HG03457 (cell line): ENCODE results near the gene PTPN9.
"Not testable (repeated sequence)": the region's sequence is repeated elsewhere in the genome, so short reads cannot be mapped to it uniquely, and the experiment has no call there.

ENCODE experiments used
- ATAC-seq: cut with Tn5 transposase; IDR thresholded peaks from one replicate; pipeline ENCODE4 v1.9.1; 2021; ENCODE audit warnings: moderate number of reproducible peaks; ENCODE audit not compliant: unreplicated experiment

The PTPN9 gene

DNA sequence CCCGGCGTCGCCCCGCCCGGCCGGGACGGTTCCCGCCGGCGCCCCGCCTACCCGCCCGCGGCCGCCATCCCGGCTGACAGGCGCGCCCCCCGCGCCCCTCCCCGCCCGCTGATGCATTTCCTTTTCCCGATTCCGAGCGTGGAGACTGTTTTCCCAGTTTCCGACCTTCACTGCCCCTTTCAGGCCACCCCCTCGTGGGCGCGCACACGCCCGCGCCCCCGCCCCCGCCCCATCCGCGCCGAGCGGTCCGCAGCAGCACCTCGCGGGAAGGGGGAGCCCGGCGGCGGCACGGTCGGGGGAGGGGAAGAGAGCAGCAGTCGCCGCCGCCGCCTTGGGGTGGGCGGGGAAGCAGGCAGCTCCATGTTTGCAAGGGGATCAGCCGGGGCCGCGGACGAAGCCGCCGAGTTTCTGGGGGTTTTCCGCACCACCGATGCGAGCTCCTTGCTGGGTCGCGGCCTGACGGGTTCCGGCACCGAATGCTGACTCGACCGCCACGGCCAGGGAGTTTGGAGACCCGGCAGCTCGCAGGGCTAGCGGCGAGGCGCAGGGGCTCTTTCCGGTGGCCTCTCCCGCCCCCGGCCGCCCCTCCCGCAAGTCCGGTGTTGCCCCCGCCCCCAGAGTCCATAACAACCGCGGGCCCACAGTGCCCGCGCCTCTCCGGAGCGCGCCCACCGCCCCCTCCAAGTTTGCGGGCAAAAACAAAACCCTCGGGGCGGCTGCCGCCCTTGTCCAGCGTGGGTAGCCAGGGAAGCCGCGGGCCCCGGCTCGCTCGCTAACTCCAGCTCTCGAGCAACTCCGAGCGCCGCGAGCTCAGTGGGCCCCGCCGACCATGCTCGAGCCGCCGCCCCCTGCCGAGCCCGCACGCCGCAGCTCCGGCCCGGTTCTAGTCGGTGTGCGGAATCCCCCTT lies 124.4 kb downstream of the PTPN9 start:
- ATAC-seq = no peak

DNA sequence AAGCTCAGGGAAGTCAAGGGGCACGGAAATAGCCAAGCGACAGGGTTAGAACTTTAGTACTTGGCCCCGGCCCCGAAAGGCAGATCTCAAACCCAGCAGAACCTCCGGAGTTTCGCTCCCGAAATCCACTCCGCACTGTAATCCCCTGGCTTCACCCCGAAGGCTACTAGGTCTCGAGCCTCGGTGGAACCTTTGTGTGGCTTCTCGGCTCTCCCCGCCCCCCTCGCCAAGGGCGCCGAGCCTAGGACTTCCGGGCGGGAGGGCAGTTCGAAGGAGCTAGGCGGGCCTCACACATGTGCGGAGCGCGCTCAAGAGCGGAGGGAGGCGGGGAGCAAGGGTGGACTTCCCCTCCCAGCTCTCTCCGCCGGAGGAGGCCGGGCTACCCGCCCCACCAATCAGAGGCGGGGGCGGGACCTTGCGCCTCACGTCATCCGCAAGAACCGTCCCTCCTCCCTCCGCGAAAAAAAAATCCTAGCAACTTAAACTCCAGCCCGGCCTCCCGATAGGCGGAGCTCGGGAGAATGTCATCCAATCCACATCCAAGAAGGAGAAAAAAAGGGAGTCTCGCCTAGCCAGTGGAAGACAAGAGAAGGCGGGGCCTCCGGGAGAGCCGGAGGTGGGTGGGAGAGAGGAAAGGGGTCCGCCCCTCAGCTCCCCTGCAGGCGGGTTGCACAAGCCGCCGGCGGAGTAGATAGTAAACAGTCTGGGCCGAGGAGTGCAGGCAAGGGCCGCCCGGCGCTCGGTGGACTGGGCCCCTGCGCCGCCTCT lies 125.2 kb downstream of the PTPN9 start:
- peak; percentile 33 for ATAC-seq

GRCh38 chr15:75452865-75453702 lies 126.0 kb downstream of the PTPN9 start:
- ATAC-seq = no peak

DNA sequence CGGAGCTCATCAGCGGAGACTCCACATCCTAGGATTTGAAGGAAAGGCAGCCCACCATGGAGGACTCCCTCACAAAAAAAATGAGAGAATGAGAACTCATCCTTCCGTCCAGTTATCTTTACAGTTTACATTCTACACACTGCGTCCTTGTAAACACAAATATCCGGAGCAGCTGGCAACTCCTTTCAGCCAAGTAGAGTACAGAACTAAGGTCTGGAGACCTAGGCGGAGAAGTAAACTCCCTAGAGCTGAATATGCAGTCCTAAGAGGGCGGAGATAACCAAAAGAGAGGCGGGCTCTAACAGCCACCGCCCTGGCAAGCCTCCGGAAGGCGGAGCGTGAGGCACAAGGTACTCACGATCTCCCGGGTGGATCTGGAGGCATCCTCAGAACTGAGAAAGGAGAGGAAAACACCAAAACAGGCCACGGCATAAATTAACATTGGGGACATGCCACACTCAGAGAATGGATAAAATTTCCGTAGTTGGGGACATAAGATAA lies 126.7 kb downstream of the PTPN9 start:
- no peak for ATAC-seq

DNA sequence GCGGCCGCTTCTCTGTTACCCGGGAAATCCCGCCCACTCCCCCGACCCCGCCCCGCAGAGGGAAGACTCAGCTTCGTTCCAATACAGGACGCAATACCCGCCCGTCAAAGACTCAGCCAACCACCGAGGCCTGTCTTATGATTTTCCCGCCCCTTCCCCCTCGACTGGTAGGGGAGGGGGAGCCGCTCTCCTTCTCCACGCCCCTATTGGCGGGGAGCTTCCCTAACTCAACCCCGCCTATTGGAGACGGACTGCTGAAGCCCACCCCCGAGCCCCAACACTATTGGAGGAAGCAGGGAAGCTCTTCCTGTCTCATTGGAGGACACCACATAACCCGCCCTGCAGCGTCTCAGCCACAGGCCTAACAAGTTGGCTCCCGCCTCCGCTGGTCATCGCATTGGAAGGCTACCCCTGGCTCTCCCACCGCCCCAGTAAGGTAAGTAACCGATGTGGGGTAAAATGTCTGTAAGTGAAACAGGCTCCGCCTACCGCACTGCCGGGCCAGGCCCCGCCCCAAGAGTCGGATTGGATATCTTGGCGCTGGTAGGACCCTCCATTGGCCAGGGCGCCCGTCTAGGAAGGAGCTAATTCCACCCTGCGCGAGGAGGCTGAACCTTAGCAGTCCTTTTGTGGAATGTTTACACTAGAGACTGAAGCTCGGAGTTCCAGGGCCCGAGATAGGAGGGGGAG lies 127.3 kb downstream of the PTPN9 start, which contains the start of gene SIN3A:
Gene SIN3A, minus strand, starts transcription at position 17 of the 690 bp plus-strand sequence. CDS start 21,315 bp downstream, outside the sequence.
- peak; percentile 26 for ATAC-seq

GRCh38 chr15:75451202-75451673 lies 127.9 kb downstream of the PTPN9 start:
- ATAC-seq = no peak

- peak; percentile 17 for ATAC-seq
These were observed 128.6 kb downstream of the PTPN9 start for GRCh38 chr15:75450307-75451201.

DNA sequence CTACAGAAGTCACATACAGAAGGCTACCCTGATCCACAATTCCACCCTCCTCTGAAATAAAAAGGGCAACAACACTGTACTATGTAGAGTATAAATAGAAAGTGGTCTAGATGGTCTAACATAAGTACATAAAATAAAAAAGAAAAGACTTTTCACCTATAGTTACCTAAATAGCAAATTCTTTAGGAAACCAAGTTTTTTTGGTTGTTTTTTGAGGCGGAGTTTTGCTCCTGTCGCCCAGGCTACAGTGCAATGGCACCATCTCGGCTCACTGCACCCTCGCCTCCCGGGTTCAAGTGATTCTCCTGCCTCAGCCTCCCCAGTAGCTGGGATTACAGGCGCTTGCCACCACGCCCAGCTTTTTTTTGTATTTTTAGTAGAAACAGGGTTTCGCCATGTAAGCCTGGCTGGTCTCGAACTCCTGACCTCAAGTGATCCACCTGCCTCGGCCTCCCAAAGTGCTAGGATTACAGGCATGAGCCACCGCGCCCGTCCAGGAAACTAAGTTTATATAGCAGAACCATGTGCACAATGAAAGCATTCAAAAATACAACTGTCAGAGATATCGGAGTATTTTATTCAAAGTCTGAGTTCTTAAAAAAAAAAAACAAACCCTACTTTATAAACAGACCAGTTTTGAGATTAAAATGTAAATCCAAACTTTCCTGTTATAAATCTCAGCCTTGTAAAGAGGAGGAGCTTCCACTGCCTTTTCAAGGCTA lies 129.4 kb downstream of the PTPN9 start:
- no peak for ATAC-seq

GRCh38 chr15:75448171-75448570 lies 130.9 kb downstream of the PTPN9 start:
- ATAC-seq = not testable (repeated sequence)

- ATAC-seq = no peak
These were observed 133.0 kb downstream of the PTPN9 start for GRCh38 chr15:75446151-75446550.

DNA sequence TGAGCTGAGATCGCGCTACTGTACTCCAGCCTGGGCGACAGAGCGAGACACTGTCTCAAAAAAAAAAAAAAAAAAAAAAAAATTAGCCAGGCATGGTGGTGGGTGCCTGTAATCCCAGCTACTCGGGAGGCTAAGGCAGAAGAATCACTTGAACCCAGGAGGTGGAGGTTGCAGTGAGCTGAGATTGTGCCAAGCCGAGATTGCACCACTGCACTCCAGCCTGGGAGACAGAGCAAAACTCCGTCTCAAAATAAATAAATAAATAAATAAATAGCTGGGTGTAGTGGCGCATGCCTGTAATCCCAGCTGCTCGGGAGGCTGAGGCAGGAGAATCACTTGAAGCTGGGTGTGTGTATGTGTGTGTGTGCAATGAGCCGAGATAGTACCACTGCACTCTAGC lies 133.8 kb downstream of the PTPN9 start:
- not testable (repeated sequence) for ATAC-seq

GRCh38 chr15:75443972-75444453 lies 135.1 kb downstream of the PTPN9 start:
- not testable (repeated sequence) for ATAC-seq

- no peak for ATAC-seq
These were observed 141.4 kb downstream of the PTPN9 start for GRCh38 chr15:75437721-75438120.

DNA sequence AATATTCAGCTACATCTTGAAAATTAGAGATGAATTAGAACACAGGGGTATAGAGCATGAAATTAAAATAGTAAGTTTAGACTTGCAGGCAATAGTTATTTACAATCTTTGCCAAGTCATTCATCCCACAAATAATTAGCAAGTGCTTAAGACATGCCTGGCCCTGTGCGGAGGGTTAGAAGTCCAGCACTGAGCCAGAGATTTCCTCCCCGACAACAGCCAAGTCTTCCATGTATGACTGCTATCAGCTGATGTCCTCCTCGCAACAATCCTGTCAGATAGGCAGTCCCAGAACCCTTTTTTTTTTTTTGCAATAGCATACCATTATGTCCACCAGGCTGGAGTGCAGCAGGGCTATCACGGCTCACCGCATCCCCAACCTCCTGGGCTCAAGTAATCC lies 142.2 kb downstream of the PTPN9 start:
- no peak for ATAC-seq

DNA sequence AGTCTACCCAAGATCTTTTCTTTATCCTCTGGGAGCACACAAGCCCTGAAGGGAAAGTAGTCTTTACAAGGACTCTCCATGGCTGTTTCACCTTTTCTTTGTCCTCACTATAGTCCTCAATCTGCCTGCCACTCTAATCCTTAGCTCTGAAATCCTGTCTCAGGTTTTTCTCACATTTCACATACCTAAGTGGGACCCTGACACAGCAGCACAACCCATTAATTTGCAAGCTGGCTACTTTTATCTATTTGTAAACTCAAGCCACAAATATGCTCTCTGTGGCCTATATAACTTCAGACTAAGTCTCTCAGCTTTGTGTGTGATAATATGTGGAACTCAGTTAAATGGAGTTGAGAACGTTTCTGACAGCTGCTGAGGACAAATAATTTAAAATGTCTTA lies 147.4 kb downstream of the PTPN9 start:
- no peak for ATAC-seq

DNA sequence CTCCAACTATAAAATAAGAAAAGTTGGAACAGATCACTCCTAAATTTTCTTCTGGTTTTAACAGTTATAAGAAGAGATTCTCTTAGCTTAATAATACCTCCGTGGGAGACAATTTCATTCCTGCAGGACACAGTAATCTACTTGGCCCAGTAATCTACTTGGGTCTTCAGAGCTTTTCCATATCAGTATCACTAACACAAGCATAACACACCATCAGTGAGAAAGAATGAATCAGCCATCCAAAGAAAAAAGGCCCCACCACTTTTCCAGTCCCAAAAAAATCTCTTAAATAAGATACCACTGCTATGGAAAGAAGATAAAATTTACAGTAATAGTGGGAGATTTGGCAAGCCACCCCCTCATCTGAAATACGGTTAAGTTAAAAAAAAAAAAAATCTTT lies 147.8 kb downstream of the PTPN9 start:
- ATAC-seq = no peak

GRCh38 chr15:75430259-75430658 lies 148.9 kb downstream of the PTPN9 start:
- no peak for ATAC-seq

DNA sequence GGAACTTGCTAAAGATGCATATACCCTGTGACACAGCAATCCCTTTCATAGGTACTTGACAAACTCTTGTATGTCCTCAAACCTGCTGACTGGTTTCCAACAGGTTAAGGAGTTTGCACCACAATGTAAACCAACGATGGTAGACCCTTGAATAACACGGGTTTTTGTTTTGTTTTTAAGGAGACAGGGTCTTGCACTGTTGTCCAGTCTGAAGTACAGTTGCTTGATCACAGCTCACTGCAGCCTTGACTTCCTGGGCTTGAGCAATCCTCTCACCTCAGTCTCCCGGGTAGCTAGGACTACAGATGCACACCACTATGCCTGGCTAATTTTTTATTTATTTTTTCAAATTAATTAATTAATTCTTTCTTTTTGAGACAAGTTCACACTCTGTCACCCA lies 151.0 kb downstream of the PTPN9 start:
- no peak for ATAC-seq
